ENCODE measurements around the gene HSD17B1.

HSD17B1 gene

GRCh38 chr17:42603318-42603717 is 50.6 kb downstream of the HSD17B1 start:
- peak overlapping the region in 3 of 11 experiments; percentile 2 to 31 (median 15); a peak in 3 of 22 replicates for H3K4me2 ChIP-seq
- 0 out of 22 replicates have a peak overlapping the region, but pooled peaks of 1 of the 11 experiments have one; percentile 7 for H3K9ac ChIP-seq
- H3K4me3 ChIP-seq = no peak overlapping the region
- TF ChIP-seq Cebpa-rat (IDR thresholded peaks at IDR 0.05) = no peak
- H3K27ac ChIP-seq = no peak overlapping the region
- H3K27me3 ChIP-seq = no peaks in the 10 kb centered on the region
- H3K9me3 ChIP-seq (replicated peaks in 1 of 11) = no peaks in the 10 kb centered on the region
- H4K20me1 ChIP-seq = peaks cover 43 to 100% (median 76%) of the 10 kb centered on the region in 11 experiments; a peak in 18 of 22 replicates
- H3K36me3 ChIP-seq = peaks cover 4 to 51% (median 21%) of the 10 kb centered on the region in 11 experiments; a peak in 16 of 22 replicates
- H3K4me1 ChIP-seq = peaks cover 40 to 57% (median 50%) of the 10 kb centered on the region in 10 experiments
